ENCODE measurements around the gene FABP1.

FABP1 gene

DNA sequence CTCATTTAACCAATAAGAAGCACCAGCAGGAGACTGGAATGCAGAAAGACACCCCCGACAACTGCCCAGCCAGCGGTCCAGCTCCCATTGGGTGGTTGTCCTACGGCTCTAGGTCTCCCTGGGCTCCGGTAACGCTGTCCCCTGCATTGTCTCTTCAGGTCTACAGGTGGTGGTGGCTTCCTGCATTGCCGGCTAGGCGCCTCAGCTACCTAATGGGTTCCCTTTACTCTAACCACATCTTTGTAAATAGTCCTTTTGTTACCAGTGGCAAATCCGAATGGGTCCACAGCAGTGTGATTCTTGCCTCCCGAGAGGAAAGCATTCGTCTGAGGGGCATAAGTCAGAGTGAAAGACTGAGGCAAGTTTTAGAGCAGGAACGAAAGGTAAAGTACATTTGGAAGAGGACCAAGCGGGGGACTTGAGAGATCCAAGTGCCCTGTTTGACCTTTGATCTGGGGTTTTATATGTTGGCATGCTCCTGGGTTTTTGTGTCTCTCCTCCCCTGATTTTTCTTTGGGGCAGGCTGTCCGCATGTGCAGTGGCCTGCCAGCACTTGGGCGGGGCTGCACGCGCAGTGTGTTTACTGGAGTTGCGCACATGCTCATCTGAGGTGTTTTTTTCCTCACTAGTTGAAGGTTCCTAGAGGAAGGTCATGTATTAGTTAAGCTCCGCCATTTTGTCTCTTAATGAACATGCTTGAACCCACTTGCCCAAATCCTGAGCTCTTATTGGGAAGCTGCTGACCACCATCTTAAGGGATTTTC is 11.0 kb downstream of the FABP1 start:
- Histone ChIP-seq H3K27ac (ENCODE audit: low read depth, low read length) (no peak overlapping the region), H3K4me3 (ENCODE audit: low read depth in 1 of 2, low read length in 2 of 2) (no peak overlapping the region)

DNA sequence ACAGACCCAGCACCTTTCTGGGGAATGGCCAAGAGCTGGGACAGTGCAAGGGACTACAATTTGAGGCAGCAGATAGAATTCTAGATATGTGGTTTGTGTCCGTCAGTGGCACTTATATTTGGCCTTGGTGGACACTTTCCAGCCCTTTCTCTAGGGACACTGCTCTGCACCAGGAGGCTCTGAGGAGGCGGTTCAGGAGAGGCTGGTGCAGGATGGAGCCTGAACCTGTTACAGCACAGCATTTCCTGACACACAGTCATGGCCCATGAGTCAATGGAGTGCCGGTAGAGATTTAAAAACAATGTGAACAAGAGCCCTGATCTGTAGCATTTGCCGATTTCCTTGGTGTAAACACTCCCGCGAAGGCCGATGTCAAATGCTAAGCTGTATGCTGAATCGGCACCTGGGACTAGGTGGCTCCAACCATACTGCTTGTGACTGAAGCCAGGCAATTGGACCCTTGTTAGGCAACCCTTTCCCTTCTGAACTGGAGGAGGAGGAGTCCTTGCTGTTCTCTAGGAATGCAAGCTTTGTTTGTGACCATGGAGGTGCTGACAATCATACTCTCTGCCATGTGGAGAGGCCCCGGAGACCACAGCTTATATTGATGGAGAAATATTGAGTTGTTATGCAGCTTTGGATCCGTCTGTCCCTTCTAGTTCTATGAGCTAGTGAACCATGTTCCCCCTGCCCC is 11.9 kb downstream of the FABP1 start:
- Histone ChIP-seq H3K4me3 (ENCODE audit: low read depth in 1 of 2, low read length in 2 of 2) (no peak overlapping the region), H3K27me3 (ENCODE audit: control insufficient read depth in 1 of 2, insufficient read depth in 2 of 2, low read length in 2 of 2) (no peaks in the 10 kb centered on the region), H3K36me3 (ENCODE audit: control insufficient read depth in 1 of 2, insufficient read depth in 2 of 2, low read length in 2 of 2) (no peaks in the 10 kb centered on the region), H3K4me1 (ENCODE audit: control insufficient read depth in 1 of 2, insufficient read depth in 2 of 2, low read length in 2 of 2) (no peaks in the 10 kb centered on the region), H3K9me3 (ENCODE audit: control insufficient read depth in 1 of 2, low read length in 2 of 2) (no peaks in the 10 kb centered on the region), H3K27ac (ENCODE audit: low read depth, low read length) (no peak overlapping the region), H3K9ac (ENCODE audit: low read depth in 1 of 2, low read length in 2 of 2) (no peak overlapping the region)

More for the DNA sequence above, 11.0 kb downstream of the FABP1 start:
- Histone ChIP-seq H3K9me3 (ENCODE audit: control insufficient read depth in 1 of 2, low read length in 2 of 2) (no peaks in the 10 kb centered on the region), H3K27me3 (ENCODE audit: control insufficient read depth in 1 of 2, insufficient read depth in 2 of 2, low read length in 2 of 2) (no peaks in the 10 kb centered on the region), H3K9ac (ENCODE audit: low read depth in 1 of 2, low read length in 2 of 2) (no peak overlapping the region), H3K36me3 (ENCODE audit: control insufficient read depth in 1 of 2, insufficient read depth in 2 of 2, low read length in 2 of 2) (no peaks in the 10 kb centered on the region), H3K4me1 (ENCODE audit: control insufficient read depth in 1 of 2, insufficient read depth in 2 of 2, low read length in 2 of 2) (no peaks in the 10 kb centered on the region)

DNA sequence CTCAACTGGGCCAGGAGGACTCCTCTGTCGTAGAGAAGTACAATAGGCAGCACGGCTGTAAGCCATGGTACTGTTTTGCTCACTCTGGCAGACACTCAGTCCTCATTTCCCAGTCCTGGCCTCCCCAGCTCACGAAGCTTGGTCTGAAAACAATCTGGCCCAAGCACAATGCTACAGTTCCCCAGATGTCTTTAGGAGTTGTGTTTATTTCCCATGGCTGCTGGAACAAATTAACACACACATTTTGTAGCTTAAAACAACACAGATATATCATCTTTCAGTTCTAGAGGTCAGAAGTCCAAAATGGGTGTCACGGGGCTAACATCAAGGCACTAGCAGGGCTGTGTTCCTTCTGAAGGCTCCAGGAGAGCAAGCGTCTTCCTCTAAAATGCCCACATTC is 13.0 kb downstream of the FABP1 start:
- no peak overlapping the region for H3K9ac ChIP-seq (ENCODE audit: low read depth in 1 of 2, low read length in 2 of 2)

DNA sequence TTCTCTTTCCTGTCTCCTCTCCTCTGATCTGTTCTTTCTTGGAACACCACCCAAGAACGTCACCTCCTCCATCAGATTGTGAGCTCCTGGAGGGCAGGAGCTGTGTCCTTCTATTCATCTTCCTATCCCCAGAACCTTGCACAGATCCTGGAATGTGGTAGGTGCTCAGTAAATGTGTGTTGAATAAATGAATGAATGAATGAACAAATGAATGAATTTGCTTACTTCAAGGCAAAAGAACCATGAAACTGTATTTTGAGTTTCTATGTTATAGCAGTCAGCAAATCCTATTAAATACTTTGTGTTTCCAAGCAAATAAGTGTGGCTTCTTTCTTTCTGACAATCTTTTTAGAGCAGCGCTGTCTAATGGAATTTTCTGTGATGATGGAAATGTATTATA is 14.8 kb downstream of the FABP1 start:
- H3K27me3 ChIP-seq (ENCODE audit: control insufficient read depth in 1 of 2, insufficient read depth in 2 of 2, low read length in 2 of 2), result no peaks in the 10 kb centered on the region
- no peaks in the 10 kb centered on the region for H3K4me1 ChIP-seq (ENCODE audit: control insufficient read depth in 1 of 2, insufficient read depth in 2 of 2, low read length in 2 of 2)
- H3K36me3 ChIP-seq (ENCODE audit: control insufficient read depth in 1 of 2, insufficient read depth in 2 of 2, low read length in 2 of 2), result no peaks in the 10 kb centered on the region
- H3K4me3 ChIP-seq (ENCODE audit: low read depth in 1 of 2, low read length in 2 of 2), result no peak overlapping the region
- no peak overlapping the region for H3K27ac ChIP-seq (ENCODE audit: low read depth, low read length)
- H3K9ac ChIP-seq (ENCODE audit: low read depth in 1 of 2, low read length in 2 of 2), result no peak overlapping the region
- H3K9me3 ChIP-seq (ENCODE audit: control insufficient read depth in 1 of 2, low read length in 2 of 2), result no peaks in the 10 kb centered on the region

More for the DNA sequence above, 13.0 kb downstream of the FABP1 start:
- H3K27ac ChIP-seq (ENCODE audit: low read depth, low read length), result no peak overlapping the region
- no peaks in the 10 kb centered on the region for H3K9me3 ChIP-seq (ENCODE audit: control insufficient read depth in 1 of 2, low read length in 2 of 2)
- H3K27me3 ChIP-seq (ENCODE audit: control insufficient read depth in 1 of 2, insufficient read depth in 2 of 2, low read length in 2 of 2), result no peaks in the 10 kb centered on the region
- H3K36me3 ChIP-seq (ENCODE audit: control insufficient read depth in 1 of 2, insufficient read depth in 2 of 2, low read length in 2 of 2), result no peaks in the 10 kb centered on the region
- H3K4me1 ChIP-seq (ENCODE audit: control insufficient read depth in 1 of 2, insufficient read depth in 2 of 2, low read length in 2 of 2), result no peaks in the 10 kb centered on the region
- no peak overlapping the region for H3K4me3 ChIP-seq (ENCODE audit: low read depth in 1 of 2, low read length in 2 of 2)

- H3K27me3 ChIP-seq (ENCODE audit: control insufficient read depth in 1 of 2, insufficient read depth in 2 of 2, low read length in 2 of 2), result no peaks in the 10 kb centered on the region
- no peaks in the 10 kb centered on the region for H3K36me3 ChIP-seq (ENCODE audit: control insufficient read depth in 1 of 2, insufficient read depth in 2 of 2, low read length in 2 of 2)
- no peaks in the 10 kb centered on the region for H3K9me3 ChIP-seq (ENCODE audit: control insufficient read depth in 1 of 2, low read length in 2 of 2)
- H3K27ac ChIP-seq (ENCODE audit: low read depth, low read length), result no peak overlapping the region
- H3K4me1 ChIP-seq (ENCODE audit: control insufficient read depth in 1 of 2, insufficient read depth in 2 of 2, low read length in 2 of 2), result no peaks in the 10 kb centered on the region
- H3K9ac ChIP-seq (ENCODE audit: low read depth in 1 of 2, low read length in 2 of 2), result no peak overlapping the region
- H3K4me3 ChIP-seq (ENCODE audit: low read depth in 1 of 2, low read length in 2 of 2), result no peak overlapping the region
Measured at GRCh38 chr2:88110830-88111229, 17.0 kb downstream of the FABP1 start.

GRCh38 chr2:88108796-88109195 is 19.1 kb downstream of the FABP1 start:
- H3K9ac ChIP-seq (ENCODE audit: low read depth in 1 of 2, low read length in 2 of 2), result no peak overlapping the region
- H3K27ac ChIP-seq (ENCODE audit: low read depth, low read length), result no peak overlapping the region
- no peaks in the 10 kb centered on the region for H3K36me3 ChIP-seq (ENCODE audit: control insufficient read depth in 1 of 2, insufficient read depth in 2 of 2, low read length in 2 of 2)
- no peaks in the 10 kb centered on the region for H3K9me3 ChIP-seq (ENCODE audit: control insufficient read depth in 1 of 2, low read length in 2 of 2)
- no peak overlapping the region for H3K4me3 ChIP-seq (ENCODE audit: low read depth in 1 of 2, low read length in 2 of 2)
- H3K27me3 ChIP-seq (ENCODE audit: control insufficient read depth in 1 of 2, insufficient read depth in 2 of 2, low read length in 2 of 2), result no peaks in the 10 kb centered on the region
- H3K4me1 ChIP-seq (ENCODE audit: control insufficient read depth in 1 of 2, insufficient read depth in 2 of 2, low read length in 2 of 2), result no peaks in the 10 kb centered on the region

- Histone ChIP-seq H3K36me3 (ENCODE audit: control insufficient read depth in 1 of 2, insufficient read depth in 2 of 2, low read length in 2 of 2) (no peaks in the 10 kb centered on the region), H3K27me3 (ENCODE audit: control insufficient read depth in 1 of 2, insufficient read depth in 2 of 2, low read length in 2 of 2) (no peaks in the 10 kb centered on the region), H3K27ac (ENCODE audit: low read depth, low read length) (no peak overlapping the region), H3K4me3 (ENCODE audit: low read depth in 1 of 2, low read length in 2 of 2) (no peak overlapping the region), H3K9me3 (ENCODE audit: control insufficient read depth in 1 of 2, low read length in 2 of 2) (no peaks in the 10 kb centered on the region), H3K4me1 (ENCODE audit: control insufficient read depth in 1 of 2, insufficient read depth in 2 of 2, low read length in 2 of 2) (no peaks in the 10 kb centered on the region), H3K9ac (ENCODE audit: low read depth in 1 of 2, low read length in 2 of 2) (no peak overlapping the region)
Measured at GRCh38 chr2:88100489-88100858, 27.4 kb downstream of the FABP1 start.

DNA sequence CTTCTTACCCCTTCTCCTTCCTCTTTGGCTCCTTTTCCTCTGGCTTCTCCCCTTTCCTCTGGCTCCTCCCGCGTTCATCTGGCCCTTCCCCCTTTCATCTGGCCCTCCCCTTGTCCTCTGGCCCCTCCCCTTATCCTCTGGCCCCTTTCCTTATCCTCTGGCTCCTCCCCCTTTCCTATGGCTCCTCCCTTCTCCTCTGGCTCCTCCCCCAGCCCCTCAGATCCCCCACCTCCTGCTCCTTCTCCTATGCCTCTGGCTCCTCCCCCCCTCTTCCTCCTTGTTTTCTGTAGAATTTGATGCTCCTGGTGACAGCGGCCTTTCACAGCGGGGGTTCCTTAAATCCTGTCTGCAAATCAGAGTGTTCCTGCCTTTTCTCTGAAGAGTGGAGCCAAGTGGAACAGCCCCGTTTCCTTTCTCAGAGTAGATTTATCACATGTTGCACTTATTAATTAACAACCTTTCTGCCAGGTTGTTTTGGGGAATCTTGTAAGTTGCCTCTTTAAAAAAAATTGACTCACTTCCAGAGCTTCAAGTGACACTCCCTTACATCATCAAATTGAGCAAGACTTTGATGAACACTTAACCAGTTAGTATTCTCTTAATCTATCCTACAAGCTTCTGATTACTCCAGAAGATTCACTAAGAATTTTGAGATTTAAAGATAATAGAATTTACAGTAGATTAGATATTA is 27.9 kb downstream of the FABP1 start:
- Histone ChIP-seq H3K4me3 (ENCODE audit: low read depth in 1 of 2, low read length in 2 of 2) (no peak overlapping the region), H3K27me3 (ENCODE audit: control insufficient read depth in 1 of 2, insufficient read depth in 2 of 2, low read length in 2 of 2) (no peaks in the 10 kb centered on the region), H3K9ac (ENCODE audit: low read depth in 1 of 2, low read length in 2 of 2) (no peak overlapping the region), H3K36me3 (ENCODE audit: control insufficient read depth in 1 of 2, insufficient read depth in 2 of 2, low read length in 2 of 2) (no peaks in the 10 kb centered on the region), H3K9me3 (ENCODE audit: control insufficient read depth in 1 of 2, low read length in 2 of 2) (no peaks in the 10 kb centered on the region), H3K4me1 (ENCODE audit: control insufficient read depth in 1 of 2, insufficient read depth in 2 of 2, low read length in 2 of 2) (no peaks in the 10 kb centered on the region), H3K27ac (ENCODE audit: low read depth, low read length) (no peak overlapping the region)

- H3K36me3 ChIP-seq (ENCODE audit: control insufficient read depth in 1 of 2, insufficient read depth in 2 of 2, low read length in 2 of 2), result no peaks in the 10 kb centered on the region
- no peak overlapping the region for H3K9ac ChIP-seq (ENCODE audit: low read depth in 1 of 2, low read length in 2 of 2)
- no peak overlapping the region for H3K4me3 ChIP-seq (ENCODE audit: low read depth in 1 of 2, low read length in 2 of 2)
- H3K9me3 ChIP-seq (ENCODE audit: control insufficient read depth in 1 of 2, low read length in 2 of 2), result no peaks in the 10 kb centered on the region
- no peaks in the 10 kb centered on the region for H3K4me1 ChIP-seq (ENCODE audit: control insufficient read depth in 1 of 2, insufficient read depth in 2 of 2, low read length in 2 of 2)
- H3K27me3 ChIP-seq (ENCODE audit: control insufficient read depth in 1 of 2, insufficient read depth in 2 of 2, low read length in 2 of 2), result no peaks in the 10 kb centered on the region
- no peak overlapping the region for H3K27ac ChIP-seq (ENCODE audit: low read depth, low read length)
Measured at GRCh38 chr2:88098558-88098900, 29.3 kb downstream of the FABP1 start.

DNA sequence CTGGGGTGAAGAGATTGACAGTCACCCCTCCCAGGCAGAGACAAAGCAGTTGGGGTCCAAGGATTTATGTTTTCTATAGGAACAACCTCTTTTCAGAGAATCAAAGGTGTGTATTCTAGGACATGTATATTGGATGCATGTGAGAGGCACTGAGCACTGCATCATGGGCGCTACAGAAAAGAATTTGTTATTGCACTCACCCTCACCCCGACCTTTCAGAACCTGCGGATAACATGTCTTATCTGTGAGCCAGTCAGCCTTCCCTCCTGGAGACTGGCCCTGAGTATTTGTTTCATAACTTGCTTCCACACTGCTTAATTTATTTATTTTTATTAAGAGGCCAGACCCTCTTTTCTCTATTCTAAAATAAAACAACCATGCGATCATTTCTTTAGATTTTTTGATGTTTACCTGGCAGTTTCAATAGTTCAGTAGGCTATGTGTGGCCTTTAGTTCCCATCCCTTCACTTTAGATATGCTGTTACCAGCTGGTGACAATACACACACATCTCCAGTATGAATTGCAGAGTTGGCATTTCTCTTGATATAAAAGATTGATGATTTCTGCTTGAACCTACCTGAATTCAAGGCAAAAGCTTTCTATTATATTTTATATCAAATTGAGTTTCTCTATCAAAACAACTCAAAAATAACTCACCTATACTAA is 29.8 kb downstream of the FABP1 start:
- H3K4me1 ChIP-seq (ENCODE audit: control insufficient read depth in 1 of 2, insufficient read depth in 2 of 2, low read length in 2 of 2), result no peaks in the 10 kb centered on the region
- H3K36me3 ChIP-seq (ENCODE audit: control insufficient read depth in 1 of 2, insufficient read depth in 2 of 2, low read length in 2 of 2), result no peaks in the 10 kb centered on the region
- no peak overlapping the region for H3K4me3 ChIP-seq (ENCODE audit: low read depth in 1 of 2, low read length in 2 of 2)
- H3K27ac ChIP-seq (ENCODE audit: low read depth, low read length), result no peak overlapping the region
- H3K9ac ChIP-seq (ENCODE audit: low read depth in 1 of 2, low read length in 2 of 2), result no peak overlapping the region
- H3K9me3 ChIP-seq (ENCODE audit: control insufficient read depth in 1 of 2, low read length in 2 of 2), result no peaks in the 10 kb centered on the region
- no peaks in the 10 kb centered on the region for H3K27me3 ChIP-seq (ENCODE audit: control insufficient read depth in 1 of 2, insufficient read depth in 2 of 2, low read length in 2 of 2)
